HG03520 (cell line): ENCODE data around the gene PFKFB2.

ENCODE experiments used
- ATAC-seq: cut with Tn5 transposase; IDR thresholded peaks from one replicate; pipeline ENCODE4 v1.9.1; 2021; ENCODE audit warnings: mild to moderate bottlenecking, moderate library complexity; ENCODE audit not compliant: unreplicated experiment

PFKFB2 gene

GRCh38 chr1:207052911-207053769 lies at the start of gene PFKFB2:
Gene PFKFB2, plus strand, starts transcription at chr1:207053275. Its CDS starts 1,443 bp downstream, at chr1:207054718.
- ATAC-seq, result peak; percentile 75

GRCh38 chr1:207004931-207005830 lies 47.9 kb upstream of the PFKFB2 start:
- ATAC-seq, result no peak

GRCh38 chr1:207006083-207006482 lies 47.0 kb upstream of the PFKFB2 start:
- ATAC-seq, result no peak

GRCh38 chr1:207006914-207007313 lies 46.2 kb upstream of the PFKFB2 start:
- ATAC-seq, result no peak

GRCh38 chr1:207007352-207008033 lies 45.6 kb upstream of the PFKFB2 start:
- no peak for ATAC-seq

GRCh38 chr1:207009182-207009850 lies 43.8 kb upstream of the PFKFB2 start:
- no peak for ATAC-seq

GRCh38 chr1:207009945-207010344 lies 43.1 kb upstream of the PFKFB2 start:
- no peak for ATAC-seq

- ATAC-seq, result no peak
Observed at GRCh38 chr1:207010726-207011125, 42.3 kb upstream of the PFKFB2 start.

GRCh38 chr1:207013321-207014085 lies 39.6 kb upstream of the PFKFB2 start:
- ATAC-seq, result no peak

- ATAC-seq, result no peak
Observed at GRCh38 chr1:207014728-207015127, 38.3 kb upstream of the PFKFB2 start.

GRCh38 chr1:207015791-207016190 lies 37.3 kb upstream of the PFKFB2 start:
- no peak for ATAC-seq

- no peak for ATAC-seq
Observed at GRCh38 chr1:207017615-207018559, 35.2 kb upstream of the PFKFB2 start.

- ATAC-seq, result no peak
Observed at GRCh38 chr1:207018707-207019106, 34.4 kb upstream of the PFKFB2 start.

GRCh38 chr1:207019161-207019560 lies 33.9 kb upstream of the PFKFB2 start:
- ATAC-seq, result no peak

GRCh38 chr1:207019661-207020060 lies 33.4 kb upstream of the PFKFB2 start:
- no peak for ATAC-seq

GRCh38 chr1:207020065-207020708 lies 32.9 kb upstream of the PFKFB2 start:
- ATAC-seq, result no peak

- no peak for ATAC-seq
Observed at GRCh38 chr1:207020709-207021107, 32.4 kb upstream of the PFKFB2 start.

GRCh38 chr1:207021139-207021861 lies 31.8 kb upstream of the PFKFB2 start:
- no peak for ATAC-seq
